SH-SY5Y (cell line): ENCODE measurements around the gene HCN2.

Source experiments
- GATA2 ChIP-seq: IDR thresholded peaks from 2 replicates; pipeline ENCODE4 v1.6.1; 2011; ENCODE audit warnings: mild to moderate bottlenecking, low read depth, low read length
- GATA3 ChIP-seq: IDR thresholded peaks from 2 replicates; pipeline ENCODE4 v1.6.1; 2011; ENCODE audit warnings: low read depth, mild to moderate bottlenecking, low read length, moderate library complexity

- TF ChIP-seq GATA2 (no peak), GATA3 (no peak)
Measured at GRCh38 chr19:645912-646778, 56.5 kb downstream of the HCN2 start.
